Natural killer cell (primary cell): Measurements from ENCODE around the gene TRIM62. TPM values are rescaled to one million over a fixed set of nuclear protein-coding genes. Genes with fewer than 3 reads are reported as not detected.

Experiments used
- ATAC-seq, 3 donors: fragments of 150-1000 bp in 2 of 3; fragments of 200-7000 bp in 1 of 3; cut with Tn5 transposase; 1 replicate in 1 of 3; 2 replicates in 2 of 3; pipeline ENCODE4 v1.10.0; 2021; ENCODE audit warnings: mild to moderate bottlenecking in 2 of 3, moderate library complexity in 2 of 3
- DNase-seq, 2 donors: peaks; one replicate each; pipeline versions ENCODE4 v3.0.0 to v3.0.0-alpha.2; 2013 to 2021; ENCODE audit warnings: mixed read lengths in 1 of 2
- H3K27ac ChIP-seq: one replicate; pipeline ENCODE4 v1.5.1; 2013; ENCODE audit warnings: mild to moderate bottlenecking, low read length
- H3K27me3 ChIP-seq: one replicate; pipeline ENCODE4 v1.6.1; 2013; ENCODE audit warnings: low read length; ENCODE audit not compliant: control insufficient read depth, insufficient read depth
- H3K36me3 ChIP-seq: one replicate; pipeline ENCODE4 v1.6.1; 2013; ENCODE audit warnings: low read length; ENCODE audit not compliant: control insufficient read depth, insufficient read depth
- H3K4me1 ChIP-seq: one replicate; pipeline ENCODE4 v1.6.1; 2013; ENCODE audit warnings: low read length; ENCODE audit not compliant: control insufficient read depth, insufficient read depth
- H3K4me3 ChIP-seq: one replicate; pipeline ENCODE4 v1.5.1; 2013; ENCODE audit warnings: low read length
- H3K9me3 ChIP-seq: one replicate; pipeline ENCODE4 v1.6.1; 2013; ENCODE audit warnings: low read length; ENCODE audit not compliant: control insufficient read depth, insufficient read depth
- H3K27ac Mint-ChIP-seq, 2 donors: one replicate each; pipeline ENCODE4 v1.8.0; 2022; ENCODE audit warnings: mild to moderate bottlenecking in 2 of 2, mixed read lengths in 2 of 2, moderate library complexity in 1 of 2
- H3K27me3 Mint-ChIP-seq, 2 donors: one replicate each; pipeline ENCODE4 v1.8.0; 2022; ENCODE audit warnings: low read depth in 2 of 2, mixed read lengths in 2 of 2
- H3K36me3 Mint-ChIP-seq: one replicate; pipeline ENCODE4 v1.8.0; 2022; ENCODE audit warnings: mixed read lengths
- H3K4me1 Mint-ChIP-seq, 2 donors: one replicate each; pipeline ENCODE4 v1.8.0; 2022; ENCODE audit warnings: mixed read lengths in 2 of 2
- H3K4me3 Mint-ChIP-seq: one replicate; pipeline ENCODE4 v1.8.0; 2022; ENCODE audit warnings: mild to moderate bottlenecking, moderate library complexity, mixed read lengths
- H3K9me3 Mint-ChIP-seq, 2 donors: one replicate each; pipeline ENCODE4 v1.8.0; 2022; ENCODE audit warnings: mixed read lengths in 2 of 2
- WGBS: methylation state at CpG from one replicate; pipeline ENCODE4 v1.1.7; 2013; ENCODE audit warnings: missing lambda C conversion rate; ENCODE audit not compliant: insufficient coverage; 5-methylcytosine and 5-hydroxymethylcytosine counted together
- intact Hi-C: fragments of 100-400 bp; cut with micrococcal nuclease; formaldehyde crosslinking; loops from one replicate; pipeline ENCODE4 v1.14.2; 2022
- total RNA-seq, 4 donors: library from RNA; stranded (reverse); fragments of 120-200 nt in 1 of 4; gene quantifications; one replicate each; pipeline versions ENCODE4 v1.2.3 to v1.2.4, GENCODE V29; 2013 to 2022
- TF ChIP-seq, protein P1 (sequence below): fragments of 200-600 bp; IDR thresholded peaks from one replicate; pipeline ENCODE4 v1.8.0; 2022; ENCODE audit warnings: antibody characterized with exemption

TRIM62 gene
- total RNA-seq, 3 donors from 2014 or later (not counting 1 experiment from before 2014, with no cell fraction given), result 18.2 to 35.4 (median 23.2) TPM

GRCh38 chr1:33176887-33177286 lies 5.0 kb downstream of the TRIM62 start:
- Mint-ChIP-seq H3K36me3 (no peaks in the 10 kb centered on the region), H3K27ac (no peak overlapping the region), H3K27me3 (no peaks in the 10 kb centered on the region), H3K4me1 (peaks cover 17 to 43% of the 10 kb centered on the region in 2 donors), H3K4me3 (no peak overlapping the region), H3K9me3 (no peaks in the 10 kb centered on the region)
- H3K27me3 ChIP-seq, result no peaks in the 10 kb centered on the region
- TF ChIP-seq, protein P1, sequence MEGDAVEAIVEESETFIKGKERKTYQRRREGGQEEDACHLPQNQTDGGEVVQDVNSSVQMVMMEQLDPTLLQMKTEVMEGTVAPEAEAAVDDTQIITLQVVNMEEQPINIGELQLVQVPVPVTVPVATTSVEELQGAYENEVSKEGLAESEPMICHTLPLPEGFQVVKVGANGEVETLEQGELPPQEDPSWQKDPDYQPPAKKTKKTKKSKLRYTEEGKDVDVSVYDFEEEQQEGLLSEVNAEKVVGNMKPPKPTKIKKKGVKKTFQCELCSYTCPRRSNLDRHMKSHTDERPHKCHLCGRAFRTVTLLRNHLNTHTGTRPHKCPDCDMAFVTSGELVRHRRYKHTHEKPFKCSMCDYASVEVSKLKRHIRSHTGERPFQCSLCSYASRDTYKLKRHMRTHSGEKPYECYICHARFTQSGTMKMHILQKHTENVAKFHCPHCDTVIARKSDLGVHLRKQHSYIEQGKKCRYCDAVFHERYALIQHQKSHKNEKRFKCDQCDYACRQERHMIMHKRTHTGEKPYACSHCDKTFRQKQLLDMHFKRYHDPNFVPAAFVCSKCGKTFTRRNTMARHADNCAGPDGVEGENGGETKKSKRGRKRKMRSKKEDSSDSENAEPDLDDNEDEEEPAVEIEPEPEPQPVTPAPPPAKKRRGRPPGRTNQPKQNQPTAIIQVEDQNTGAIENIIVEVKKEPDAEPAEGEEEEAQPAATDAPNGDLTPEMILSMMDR, result no peak
- no peak for ATAC-seq
- intact Hi-C loops, result no loop called here
- DNase-seq, result no peak
- H3K27ac ChIP-seq, result no peak overlapping the region
- 79% methylated on average over 3 of the region's 4 CpGs for WGBS
- H3K9me3 ChIP-seq, result no peaks in the 10 kb centered on the region
- peaks cover 5% of the 10 kb centered on the region for H3K36me3 ChIP-seq
- peaks cover 9% of the 10 kb centered on the region for H3K4me1 ChIP-seq
- H3K4me3 ChIP-seq, result no peak overlapping the region

DNA sequence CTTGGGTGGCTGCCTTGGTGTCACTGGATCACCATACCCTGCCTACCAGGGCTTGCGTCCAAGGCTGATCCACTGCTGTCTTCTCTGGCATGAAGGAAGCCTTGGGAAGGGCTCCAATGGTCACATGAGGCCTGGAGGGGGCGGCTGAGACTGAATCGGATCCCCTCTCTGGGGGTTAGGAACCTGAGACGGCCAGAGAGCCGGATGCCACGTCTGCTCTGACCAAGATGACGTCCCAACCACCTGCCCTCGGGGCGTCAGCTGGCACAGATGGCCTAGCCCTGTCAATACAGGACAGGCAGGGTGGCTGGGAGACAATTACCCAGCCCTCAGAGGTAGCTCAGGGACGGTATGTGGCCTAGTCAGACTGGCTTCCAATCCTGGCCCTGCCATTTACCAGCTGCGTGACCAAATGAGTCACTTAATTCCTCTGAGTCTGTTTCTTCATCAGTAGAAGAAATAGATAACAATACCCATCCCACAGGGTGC lies 5.4 kb downstream of the TRIM62 start:
- no peak overlapping the region for H3K27ac Mint-ChIP-seq
- no peaks in the 10 kb centered on the region for H3K36me3 Mint-ChIP-seq
- ATAC-seq, result no peak
- intact Hi-C loops, result no loop called here
- H3K36me3 ChIP-seq, result peaks cover 5% of the 10 kb centered on the region
- H3K4me3 ChIP-seq, result no peak overlapping the region
- no peaks in the 10 kb centered on the region for H3K9me3 Mint-ChIP-seq
- H3K4me1 Mint-ChIP-seq, result peaks cover 19 to 42% of the 10 kb centered on the region in 2 donors
- H3K4me1 ChIP-seq, result peaks cover 9% of the 10 kb centered on the region
- TF ChIP-seq, protein P1, result no peak
- H3K27me3 Mint-ChIP-seq, result no peaks in the 10 kb centered on the region
- H3K27me3 ChIP-seq, result no peaks in the 10 kb centered on the region
- H3K9me3 ChIP-seq, result no peaks in the 10 kb centered on the region
- no peak overlapping the region for H3K4me3 Mint-ChIP-seq
- DNase-seq, result no peak
- 89% methylated on average over 10 of the region's 11 CpGs for WGBS
- no peak overlapping the region for H3K27ac ChIP-seq

- Histone ChIP-seq H3K9me3 (no peaks in the 10 kb centered on the region), H3K4me3 (no peak overlapping the region), H3K36me3 (peaks cover 5% of the 10 kb centered on the region), H3K27me3 (no peaks in the 10 kb centered on the region), H3K27ac (no peak overlapping the region), H3K4me1 (peaks cover 9% of the 10 kb centered on the region)
- 92% methylated on average over 2 of the region's 2 CpGs for WGBS
- H3K4me1 Mint-ChIP-seq, result peaks cover 22 to 39% of the 10 kb centered on the region in 2 donors
- intact Hi-C loops, result no loop called here
- TF ChIP-seq, protein P1, result no peak
- H3K36me3 Mint-ChIP-seq, result no peaks in the 10 kb centered on the region
- ATAC-seq, result no peak
- DNase-seq, result no peak
- no peak overlapping the region for H3K27ac Mint-ChIP-seq
- H3K4me3 Mint-ChIP-seq, result no peak overlapping the region
- no peaks in the 10 kb centered on the region for H3K9me3 Mint-ChIP-seq
- H3K27me3 Mint-ChIP-seq, result no peaks in the 10 kb centered on the region
These were observed 6.0 kb downstream of the TRIM62 start for GRCh38 chr1:33175865-33176264.

DNA sequence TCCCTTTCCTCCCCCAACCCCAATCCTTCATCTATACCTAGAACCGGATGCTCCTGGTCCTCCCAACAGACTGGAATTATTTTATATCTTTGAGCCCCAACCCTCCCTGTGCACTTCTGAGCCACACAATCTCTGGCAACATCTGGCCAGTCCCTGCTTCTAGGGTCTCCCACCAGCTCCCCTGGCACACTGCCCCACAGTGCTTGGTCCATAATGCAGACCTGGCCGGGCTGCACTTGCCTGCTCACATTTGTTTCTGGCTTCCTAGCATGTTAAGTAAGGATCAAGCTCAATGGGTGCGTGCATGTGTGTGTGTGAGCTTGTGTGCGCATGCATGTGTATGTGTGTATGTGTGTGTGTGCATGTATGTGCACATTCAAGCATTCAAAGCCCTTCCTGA lies 8.8 kb downstream of the TRIM62 start:
- H3K9me3 ChIP-seq, result no peaks in the 10 kb centered on the region
- Mint-ChIP-seq H3K4me3 (no peak overlapping the region), H3K27ac (no peak overlapping the region), H3K27me3 (no peaks in the 10 kb centered on the region), H3K36me3 (no peaks in the 10 kb centered on the region), H3K9me3 (no peaks in the 10 kb centered on the region), H3K4me1 (peaks cover 16 to 27% of the 10 kb centered on the region in 2 donors)
- TF ChIP-seq, protein P1, result no peak
- DNase-seq (no peak), ATAC-seq (no peak)
- H3K27me3 ChIP-seq, result no peaks in the 10 kb centered on the region
- intact Hi-C loops, result no loop called here
- no peak overlapping the region for H3K27ac ChIP-seq
- H3K36me3 ChIP-seq, result peaks cover 5% of the 10 kb centered on the region
- no peak overlapping the region for H3K4me3 ChIP-seq
- H3K4me1 ChIP-seq, result peaks cover 3% of the 10 kb centered on the region
- 67% methylated on average over 3 of the region's 4 CpGs for WGBS
